Measurements from ENCODE around the gene TPCN2.
"Not testable (repeated sequence)": the region's sequence is repeated elsewhere in the genome, so short reads cannot be mapped to it uniquely, and the experiment has no call there.

Gene TPCN2

DNA sequence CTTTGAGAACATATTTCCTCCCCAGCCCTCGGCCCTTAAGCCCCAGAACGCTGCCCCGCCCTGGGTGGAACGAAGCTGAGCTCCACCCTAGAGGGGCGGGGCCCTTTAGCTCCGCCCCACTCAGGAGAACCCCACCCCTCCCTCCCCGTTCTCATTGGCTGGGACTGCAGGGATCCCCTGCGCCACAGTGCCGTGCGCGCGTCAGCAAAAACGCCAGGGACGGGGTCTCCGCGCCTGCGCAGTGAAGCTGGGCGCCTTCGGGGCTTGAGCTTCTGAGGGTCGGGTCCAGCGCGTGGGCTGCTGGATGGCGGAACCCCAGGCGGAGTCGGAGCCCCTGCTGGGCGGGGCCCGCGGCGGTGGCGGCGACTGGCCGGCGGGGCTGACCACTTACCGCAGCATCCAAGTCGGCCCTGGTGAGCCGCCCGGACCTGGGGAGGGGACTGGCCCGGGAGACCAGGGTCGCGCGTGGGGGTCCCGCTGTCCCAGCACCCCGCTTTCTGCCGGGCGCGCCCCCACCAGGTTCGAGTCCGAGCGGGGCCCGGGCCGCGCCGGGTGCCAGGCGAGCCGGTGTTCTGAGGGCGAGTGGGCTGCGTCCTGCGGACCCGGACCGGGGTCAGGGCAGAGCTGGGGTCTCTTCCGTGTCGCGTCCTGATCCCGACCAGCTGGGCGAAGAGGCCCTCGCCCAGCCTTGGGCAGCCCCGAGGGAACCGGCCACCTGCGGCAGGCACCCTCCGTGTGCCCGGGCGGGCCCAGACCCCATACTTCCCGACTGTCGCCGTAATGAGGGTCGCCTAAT lies at the start of gene TPCN2:
Gene TPCN2 (plus strand): TSS at position 239 of the 796 bp plus-strand sequence. CDS start 66 bp downstream, at position 305.
- DNase-seq: peak; percentile 93

DNA sequence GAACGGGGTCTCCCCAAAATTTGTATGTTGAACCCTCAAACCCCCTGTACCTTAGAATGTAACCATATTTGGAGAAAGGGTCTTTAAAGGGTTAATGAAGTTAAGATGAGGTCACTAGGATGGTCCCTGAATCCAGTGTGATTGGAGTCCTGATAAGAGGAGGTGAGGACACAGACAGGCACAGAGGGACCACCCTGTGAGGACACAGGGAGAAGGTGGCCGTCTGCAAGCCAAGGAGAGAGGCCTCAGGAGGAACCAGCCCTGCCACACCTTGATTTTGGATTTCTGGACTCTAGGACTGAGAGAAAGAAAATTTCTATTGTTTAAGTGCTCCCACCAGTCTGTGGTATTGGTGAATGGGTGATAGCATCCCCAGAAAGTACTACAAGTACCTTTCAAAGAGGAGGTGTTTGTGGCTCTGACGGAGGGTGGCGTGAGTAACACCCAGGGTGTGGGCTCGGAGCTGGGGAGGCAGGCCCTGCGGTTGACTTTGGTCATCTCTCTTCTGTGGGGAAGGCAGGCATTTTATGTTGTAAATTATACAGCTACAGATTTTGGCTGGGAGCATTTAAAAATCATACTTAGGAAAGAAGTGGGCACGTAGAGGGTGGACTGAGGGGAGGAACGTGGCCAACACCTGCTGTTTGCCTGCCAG lies 49.5 kb upstream of the TPCN2 start:
- no peak for DNase-seq

DNA sequence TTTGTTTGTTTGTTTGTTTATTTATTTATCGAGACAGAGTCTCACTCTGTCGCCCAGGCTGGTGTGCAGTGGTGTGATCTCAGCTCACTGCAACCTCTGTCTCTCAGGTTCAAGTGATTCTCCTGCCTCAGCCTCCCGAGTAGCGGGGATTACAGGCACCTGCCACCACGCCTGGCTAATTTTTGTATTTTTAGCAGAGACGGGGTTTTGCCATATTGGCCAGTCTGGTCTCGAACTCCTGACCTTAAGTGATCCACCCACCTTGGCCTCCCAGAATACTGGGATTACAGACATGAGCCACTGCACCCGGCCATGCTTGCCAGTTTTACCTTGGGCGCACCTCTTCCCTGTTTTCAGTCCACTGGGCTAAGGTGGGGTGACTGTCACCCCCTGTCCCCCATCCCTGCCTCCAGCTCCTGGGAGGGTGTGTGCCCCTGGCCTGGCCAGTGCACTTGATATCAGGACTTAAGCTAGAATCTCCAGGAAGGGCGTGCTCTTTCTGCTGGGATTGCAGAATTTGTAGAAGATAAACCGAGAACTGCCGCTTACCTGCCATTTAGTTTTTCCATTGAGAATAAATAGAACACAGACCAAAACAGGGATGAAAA lies 48.9 kb upstream of the TPCN2 start:
- not testable (repeated sequence) for DNase-seq

DNA sequence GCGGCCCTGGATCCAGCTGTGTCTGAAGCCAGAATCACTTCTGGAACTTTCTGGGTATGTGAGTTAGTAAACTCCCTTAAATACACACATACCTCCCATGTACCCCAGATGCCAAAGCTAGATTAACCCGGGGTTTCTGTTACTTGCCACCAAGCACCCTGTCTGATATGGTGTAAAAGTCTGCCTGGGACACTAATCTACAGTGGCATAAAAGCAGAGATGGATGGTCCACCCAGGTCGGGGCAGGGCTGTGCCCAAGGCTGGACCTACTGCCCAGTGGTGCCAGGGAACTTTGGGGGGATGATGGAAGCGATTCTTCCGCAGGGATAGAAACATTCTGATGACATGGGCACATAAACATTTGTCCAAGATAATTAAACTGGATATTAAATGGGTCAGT lies 48.3 kb upstream of the TPCN2 start:
- DNase-seq: no peak

DNA sequence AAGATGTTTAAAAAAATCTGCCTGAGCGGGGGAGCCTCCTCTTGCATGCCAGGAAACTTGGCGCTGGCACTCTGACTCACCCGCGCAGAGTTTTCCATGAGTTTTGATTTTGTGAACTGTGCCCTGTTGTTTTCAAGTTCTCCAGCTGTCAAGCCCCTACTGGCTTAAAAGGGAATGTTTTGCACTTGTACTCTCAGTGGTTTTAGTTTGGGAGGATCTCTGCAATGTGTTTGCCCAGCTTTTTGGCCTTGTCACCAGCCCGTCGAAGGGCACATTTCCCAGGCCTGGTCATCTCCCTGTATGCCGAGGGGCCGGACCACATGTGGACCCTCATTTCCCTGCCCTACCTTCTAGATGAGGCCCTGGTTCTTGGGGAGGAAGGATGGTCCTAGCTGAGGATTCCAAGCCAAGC lies 47.9 kb upstream of the TPCN2 start:
- no peak for DNase-seq

DNA sequence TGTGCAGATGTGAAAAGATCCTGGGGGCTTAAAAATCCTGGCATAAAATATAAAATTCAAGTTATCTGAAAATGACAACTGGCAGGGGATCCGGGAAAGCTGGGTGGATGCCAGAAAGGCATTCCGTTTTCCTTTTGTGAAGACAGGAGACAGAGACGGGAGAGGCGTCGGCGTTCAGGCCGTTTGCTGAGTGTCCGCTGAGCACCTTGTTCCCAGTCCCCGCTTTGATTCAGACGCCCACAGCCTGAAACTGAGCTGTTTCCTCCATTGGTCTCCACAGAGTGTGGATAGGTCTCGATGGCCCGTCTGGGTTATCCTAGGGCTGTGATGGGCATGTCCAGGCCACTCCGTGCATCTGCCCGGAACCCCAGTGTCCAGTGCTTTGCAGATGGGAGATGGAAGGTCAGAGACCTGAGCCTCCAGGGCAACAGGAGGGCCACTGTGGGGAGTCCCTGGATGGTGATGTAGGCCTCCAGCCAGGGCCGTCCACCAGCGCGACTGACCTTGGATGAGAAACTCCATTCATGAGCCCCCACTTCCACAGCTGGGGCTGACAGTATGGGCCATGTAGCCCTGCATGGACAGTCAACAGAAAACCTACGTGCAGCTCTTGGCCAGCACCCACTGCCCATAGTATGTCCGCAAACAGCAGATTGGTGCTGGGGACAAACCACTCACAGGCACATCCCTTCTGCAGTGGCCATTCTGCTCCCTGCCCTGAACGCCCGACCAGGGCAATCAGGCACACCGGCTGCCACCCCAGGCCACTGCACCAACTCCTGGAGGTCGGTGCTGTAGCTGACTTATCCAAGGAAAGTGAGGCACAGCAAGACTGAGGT lies 47.3 kb upstream of the TPCN2 start:
- DNase-seq: no peak

DNA sequence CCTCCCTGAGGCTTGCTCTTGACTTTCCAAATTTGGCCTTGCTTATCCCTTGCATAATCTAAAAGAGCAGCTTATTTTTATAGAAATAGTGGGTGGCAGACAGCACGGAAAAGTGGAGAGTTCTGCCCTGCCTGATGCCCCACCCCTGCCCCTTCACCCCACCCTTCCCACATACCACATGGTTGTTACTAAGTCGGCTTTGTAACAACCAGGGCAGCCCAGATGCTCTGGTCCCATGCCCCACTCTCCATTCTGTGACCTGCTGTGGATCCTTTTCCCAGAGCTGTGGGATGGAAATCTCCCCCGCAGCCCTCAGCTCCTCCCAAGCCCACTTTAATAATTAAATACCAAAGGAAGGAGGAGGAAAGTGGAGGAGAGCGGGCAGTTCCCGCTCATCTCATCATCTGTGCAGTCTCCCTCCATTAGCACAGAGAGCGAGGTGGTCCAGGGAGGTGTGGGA lies 46.6 kb upstream of the TPCN2 start:
- DNase-seq: no peak

DNA sequence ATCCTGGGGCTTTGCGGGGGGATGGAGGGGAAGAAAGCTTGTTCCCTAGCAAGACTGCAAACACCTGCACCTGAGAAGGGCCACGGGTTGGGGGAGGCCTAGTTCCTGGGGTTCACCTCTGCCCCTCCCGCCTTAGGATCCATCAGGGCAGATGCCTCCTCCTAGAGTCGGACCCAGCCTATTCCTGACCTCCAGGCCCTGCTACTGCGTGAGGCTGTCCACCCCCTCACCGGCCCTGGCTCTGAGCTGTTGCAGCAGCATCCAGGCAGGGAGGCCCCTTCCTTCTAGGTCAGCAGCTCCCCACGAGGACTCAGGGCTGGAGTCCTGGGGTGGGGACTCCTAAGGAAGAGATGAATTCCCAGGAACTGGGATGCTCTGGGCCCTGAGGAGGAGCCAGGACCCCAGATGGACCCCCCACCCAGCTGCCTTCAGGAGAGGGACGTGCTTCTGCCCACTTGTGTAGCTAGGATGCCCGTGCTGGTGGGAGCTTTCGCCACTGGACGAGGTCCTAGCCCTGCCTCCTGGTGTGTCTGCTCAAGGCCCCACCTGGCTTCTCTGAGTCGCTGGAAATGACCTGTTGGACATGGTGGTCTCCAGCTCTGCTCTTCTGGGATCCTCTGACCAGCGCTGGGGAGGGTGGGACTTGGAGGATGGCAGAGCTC lies 46.0 kb upstream of the TPCN2 start:
- no peak for DNase-seq

DNA sequence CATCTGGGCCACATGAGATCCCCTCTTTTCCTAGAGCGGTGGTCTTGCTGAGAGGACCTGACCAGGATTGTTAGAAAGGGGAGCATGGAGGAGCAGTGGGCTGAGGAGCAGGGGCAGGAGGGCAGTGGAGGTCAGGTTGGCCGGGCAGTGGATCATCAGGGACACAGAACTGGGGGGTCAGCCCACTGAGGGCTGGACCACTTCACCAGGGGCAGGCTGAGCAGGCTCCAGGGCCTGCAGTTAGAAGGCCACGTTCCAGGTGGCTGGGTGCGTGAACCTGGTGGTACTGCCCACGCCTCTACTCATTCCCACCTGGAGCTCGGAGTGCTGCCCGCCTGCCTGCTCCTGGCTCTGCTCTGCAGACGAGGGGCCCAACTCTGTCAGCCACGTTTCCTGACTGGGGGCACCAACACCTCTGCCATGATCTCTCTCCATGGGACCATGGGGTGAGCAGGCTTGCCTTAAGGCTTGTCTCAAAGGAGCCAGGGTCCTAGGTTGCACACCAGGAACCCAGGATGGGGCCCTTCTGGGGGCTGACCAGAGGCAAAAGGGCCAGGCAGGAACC lies 45.3 kb upstream of the TPCN2 start:
- no peak for DNase-seq

DNA sequence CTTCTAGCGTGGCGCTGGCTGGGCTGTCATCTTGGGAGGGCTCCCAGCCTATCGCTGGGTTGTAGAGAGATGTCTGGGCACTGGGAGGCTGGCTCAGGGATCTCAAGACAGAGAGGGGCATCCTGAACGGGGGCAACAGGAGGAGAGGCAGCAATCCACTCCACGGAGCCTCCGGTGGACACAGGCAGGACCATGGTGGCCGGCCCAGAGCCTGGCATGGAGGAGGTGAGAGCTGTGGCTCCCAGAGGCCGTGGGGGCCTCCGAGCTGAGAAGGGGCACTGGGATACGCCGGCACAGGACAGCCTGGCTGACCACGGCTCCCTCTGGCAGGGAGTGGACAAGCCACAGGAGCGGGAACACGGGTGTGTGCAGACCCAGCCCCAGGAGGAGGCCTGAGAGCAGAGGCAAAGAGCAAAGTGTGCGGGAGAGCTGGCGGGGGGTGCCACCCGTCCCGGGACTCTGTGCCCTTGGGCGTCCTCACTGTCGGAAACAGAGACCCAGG lies 44.8 kb upstream of the TPCN2 start:
- DNase-seq: no peak

DNA sequence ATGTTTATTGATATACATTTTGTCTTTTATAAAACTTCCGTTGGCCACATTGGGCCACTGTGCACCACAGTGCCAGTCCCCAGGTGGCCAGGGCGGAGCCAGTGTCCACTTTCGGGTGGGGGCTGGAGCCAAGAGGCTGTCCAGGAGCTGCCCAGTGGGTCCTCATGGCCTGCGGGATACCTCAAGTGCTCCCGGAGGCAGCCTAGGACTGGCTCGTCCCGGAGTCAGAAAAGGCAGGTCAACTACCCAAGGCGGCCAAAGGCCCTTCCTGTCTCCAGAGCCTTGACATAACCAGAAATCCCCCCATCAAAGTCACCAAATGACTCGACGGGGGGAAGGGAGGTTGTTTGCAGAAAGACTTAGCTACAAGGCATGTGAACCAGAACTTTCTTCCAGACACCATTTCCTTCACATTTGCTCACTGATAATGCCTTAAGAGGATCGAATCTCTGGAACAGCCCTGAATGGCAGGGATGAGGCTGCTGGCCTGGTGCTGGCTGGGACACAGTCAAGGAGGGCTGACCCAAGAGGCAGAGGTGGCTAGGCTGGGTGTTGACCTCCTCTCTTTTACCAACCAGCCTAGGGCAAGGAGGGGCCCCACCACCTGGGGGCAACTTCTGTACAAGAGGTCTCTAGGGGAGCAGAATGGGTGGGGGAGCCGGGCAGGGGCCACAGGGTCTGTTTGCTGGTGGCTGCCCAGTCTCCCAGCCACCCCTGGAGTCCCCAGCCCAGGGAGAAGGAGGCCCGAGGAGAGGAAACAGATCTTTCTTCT lies 44.1 kb upstream of the TPCN2 start:
- DNase-seq: no peak

DNA sequence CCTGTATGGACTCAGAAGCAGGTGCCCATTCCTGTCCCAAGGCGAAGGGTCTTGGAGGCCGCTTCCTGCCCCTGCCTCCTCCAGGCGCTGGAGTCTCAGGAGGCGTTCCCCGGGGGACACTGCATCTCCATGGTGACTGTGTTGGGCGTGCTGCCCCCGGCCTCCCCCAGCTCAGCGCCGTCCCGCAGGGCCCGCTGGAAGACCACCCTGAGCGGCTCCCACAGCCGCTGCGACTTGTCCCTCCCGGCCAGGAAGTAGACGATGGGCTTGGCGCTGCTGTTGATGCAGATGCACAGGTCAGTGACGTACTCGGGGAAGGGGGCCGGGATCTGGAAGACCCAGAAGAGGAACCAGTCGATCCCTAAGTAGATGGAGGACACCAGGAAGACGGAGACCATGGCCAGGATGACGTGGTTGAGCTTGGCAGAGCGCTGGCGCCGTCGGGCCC lies 43.5 kb upstream of the TPCN2 start:
- DNase-seq: no peak

DNA sequence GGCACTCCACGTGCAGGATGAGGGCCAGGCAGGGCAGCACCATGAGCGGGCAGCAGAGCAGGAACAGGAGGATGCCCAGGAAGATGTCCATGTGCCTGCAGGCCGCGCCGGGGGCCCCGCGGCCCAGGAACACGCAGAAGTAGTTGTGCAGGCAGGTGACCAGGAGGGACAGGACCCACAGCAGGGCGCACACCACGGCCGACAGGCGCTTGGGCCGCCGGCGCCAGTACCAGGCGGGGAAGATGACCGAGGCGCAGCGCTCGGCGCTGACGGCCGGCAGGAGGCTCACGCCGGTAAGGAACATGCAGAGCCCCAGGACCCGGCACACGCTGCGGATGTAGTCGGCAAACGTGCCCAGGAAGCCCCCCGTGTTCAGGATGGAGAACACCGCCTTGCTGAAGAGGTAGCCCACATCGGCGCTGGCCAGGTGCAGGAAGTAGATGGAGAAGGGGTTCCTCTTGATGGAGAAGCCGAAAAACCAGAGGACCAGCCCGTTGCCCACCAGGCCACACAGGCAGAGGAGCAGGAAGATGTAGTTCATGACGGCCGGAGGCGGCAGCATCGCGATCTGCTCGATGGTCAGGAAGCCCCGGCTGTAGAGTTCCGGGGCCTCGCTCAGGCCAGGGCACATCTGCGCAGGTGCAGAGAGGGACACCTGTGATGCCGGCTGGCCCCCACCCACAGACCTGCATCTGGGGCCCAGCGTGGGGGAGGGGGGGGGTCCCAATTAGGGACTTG lies 42.9 kb upstream of the TPCN2 start:
- DNase-seq: no peak

DNA sequence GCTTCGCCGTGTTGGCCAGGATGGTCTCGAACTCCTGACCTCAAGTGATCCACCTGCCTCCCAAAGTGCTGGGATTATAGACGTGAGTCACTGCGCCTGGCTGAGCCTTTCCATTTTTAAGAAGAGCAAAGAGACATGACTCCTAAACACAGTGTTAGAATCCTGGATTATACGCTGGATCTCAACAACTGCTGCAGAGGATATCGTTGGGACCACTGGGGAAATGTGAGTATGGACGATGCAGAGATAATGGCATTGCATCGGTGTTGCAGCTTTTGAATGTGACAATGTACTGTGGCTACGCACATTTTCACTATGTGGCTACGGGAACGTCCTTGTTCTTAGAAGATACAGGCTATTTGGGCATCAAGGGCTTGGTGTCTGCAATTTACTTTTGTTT lies 41.9 kb upstream of the TPCN2 start:
- no peak for DNase-seq

DNA sequence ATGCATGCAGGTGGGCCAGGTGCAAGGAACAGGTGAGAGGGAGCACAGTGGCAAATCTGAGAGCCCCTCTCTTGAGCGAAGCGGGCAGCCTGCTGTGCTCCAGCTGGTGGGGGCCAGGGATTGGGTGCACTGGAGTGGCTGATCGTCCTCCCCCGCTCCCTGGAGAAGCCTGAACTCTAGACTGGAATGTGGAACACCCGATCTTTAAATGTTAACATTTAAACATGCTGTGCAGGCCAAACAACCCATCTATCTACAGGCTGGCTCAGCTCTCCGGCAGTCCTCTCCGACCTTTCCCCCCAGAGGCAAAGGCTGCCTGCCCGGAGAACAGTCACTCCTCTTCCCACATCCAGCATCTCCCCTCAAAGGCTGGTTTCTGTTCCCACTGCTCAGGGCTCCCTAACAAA lies 40.8 kb upstream of the TPCN2 start:
- no peak for DNase-seq

DNA sequence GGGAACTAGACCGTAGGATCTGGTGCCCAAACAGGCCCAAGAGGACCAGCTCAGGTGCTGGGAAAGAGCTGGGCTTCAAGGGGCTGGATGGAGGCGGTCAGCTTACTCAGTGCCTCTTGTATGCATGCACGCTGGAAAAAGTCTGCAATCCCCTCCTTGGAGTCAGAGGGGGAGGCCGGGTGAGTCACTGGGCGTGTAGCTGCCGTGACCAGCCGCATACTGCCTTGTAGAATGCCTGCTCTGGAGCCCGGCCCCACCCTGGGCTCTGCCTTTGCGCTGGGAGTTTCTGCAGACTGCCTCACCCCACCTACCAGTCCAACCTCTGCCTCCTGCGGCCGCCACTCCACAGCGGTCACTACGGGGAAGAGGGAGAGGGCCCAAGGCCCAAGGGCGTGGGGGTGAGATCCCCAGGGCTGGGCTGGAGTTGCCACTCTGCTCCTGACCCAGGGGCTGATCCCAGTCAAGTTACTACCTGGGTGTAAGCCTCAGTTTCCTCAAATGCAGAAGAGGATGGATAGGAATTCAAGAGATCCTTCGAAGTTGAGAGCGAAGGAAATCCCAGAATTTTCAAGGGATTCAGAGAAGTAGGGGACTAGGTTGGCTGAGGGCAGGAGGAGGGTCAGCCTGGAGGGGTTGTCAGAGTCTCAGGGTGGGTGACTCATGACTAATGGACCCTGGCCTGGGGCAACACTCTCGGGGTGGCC lies 39.8 kb upstream of the TPCN2 start:
- no peak for DNase-seq

DNA sequence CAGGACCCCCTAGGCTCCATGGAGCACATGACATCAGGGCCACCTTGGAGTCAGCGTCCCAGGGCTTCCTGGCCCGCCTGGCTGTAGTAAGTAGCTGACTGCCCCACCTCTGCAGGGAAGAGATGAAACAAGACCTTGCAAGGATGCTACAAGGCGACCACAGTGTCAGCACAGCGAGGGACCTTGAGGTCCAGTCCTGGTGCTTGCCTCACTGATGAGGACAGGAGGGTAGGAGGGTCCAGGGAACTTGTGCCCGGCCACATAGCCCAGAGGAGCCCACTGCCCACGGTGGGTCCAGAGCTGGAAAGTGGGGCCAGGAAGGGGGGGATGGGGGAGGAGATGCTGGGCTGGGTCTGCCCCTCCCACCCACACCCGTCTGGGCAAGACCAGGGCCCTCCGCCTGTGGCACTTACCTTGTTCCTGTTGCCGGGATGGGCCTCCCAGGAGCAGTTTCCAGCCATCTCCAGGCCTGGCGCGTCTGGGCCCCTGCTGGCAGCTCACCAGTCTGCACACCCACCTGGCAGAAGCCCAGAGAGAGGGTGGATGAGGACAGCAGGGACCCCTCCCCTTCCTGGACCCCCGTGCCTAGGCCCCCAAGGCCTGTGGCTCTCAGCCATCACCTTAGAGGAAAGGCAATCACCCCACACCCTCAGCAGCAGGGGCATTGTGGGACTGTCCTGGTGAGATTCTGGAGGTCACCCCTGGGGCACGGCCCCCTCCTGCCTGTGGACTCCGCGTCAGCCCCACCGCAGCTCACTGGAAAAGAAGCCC lies 39.1 kb upstream of the TPCN2 start:
- DNase-seq: no peak

DNA sequence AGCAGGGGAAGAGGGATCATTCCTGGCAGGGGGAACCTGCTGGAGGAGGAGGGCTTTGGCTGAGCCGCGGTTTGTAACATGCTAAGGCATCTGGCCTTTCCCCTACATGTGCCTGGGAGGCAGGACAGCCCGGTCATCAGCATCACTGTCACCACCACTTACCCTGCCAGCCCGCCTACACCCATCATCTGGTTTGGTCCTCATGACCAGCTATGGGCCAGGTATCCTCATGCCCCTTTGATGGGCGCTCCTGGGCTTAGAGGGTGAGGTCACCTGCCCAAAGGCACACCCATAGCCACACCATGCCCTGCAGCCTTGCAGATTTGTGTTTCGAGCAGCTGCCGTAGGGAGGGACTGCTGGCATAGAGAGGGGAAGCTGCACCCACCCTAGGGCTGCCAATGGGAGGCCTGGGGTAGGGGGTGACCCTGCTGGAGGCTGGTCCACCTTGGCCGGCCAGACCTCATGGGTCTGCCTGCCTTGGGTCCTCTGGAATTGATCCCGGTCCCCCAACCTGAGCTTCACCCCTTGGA lies 38.3 kb upstream of the TPCN2 start:
- DNase-seq: no peak
